Liver (tissue), 9 donors: Measurements from ENCODE around the gene TEX264. TPM values are rescaled to one million over a fixed set of nuclear protein-coding genes. Genes with fewer than 3 reads are reported as not detected.
"Not testable (repeated sequence)": the region's sequence is repeated elsewhere in the genome, so short reads cannot be mapped to it uniquely, and the experiment has no call there.

Experiments
- DNase-seq: peaks from one replicate; pipeline ENCODE4 v3.0.0-alpha.2; 2017; ENCODE audit warnings: low spot score
- H3K27ac ChIP-seq, 2 donors: one replicate each; pipeline ENCODE4 v1.7.0; 2013; ENCODE audit warnings: inconsistent platforms in 2 of 2, low read length in 2 of 2, control low read depth in 1 of 2, low read depth in 1 of 2, mild to moderate bottlenecking in 1 of 2
- H3K27me3 ChIP-seq, 4 donors: one replicate each; pipeline versions ENCODE4 v1.6.1 to v1.7.0; 2013; ENCODE audit warnings: low read length in 3 of 4, inconsistent platforms in 1 of 4, mild to moderate bottlenecking in 1 of 4, moderate library complexity in 1 of 4; ENCODE audit not compliant: control insufficient read depth in 4 of 4, insufficient read depth in 4 of 4
- H3K36me3 ChIP-seq, 4 donors: one replicate each; pipeline versions ENCODE4 v1.6.1 to v1.7.0; 2013; ENCODE audit warnings: low read length in 3 of 4, mild to moderate bottlenecking in 3 of 4, low read depth in 1 of 4, moderate library complexity in 1 of 4; ENCODE audit not compliant: control insufficient read depth in 4 of 4, insufficient read depth in 3 of 4
- H3K4me1 ChIP-seq, 4 donors: one replicate each; pipeline versions ENCODE4 v1.6.1 to v1.7.0; 2013; ENCODE audit warnings: low read length in 3 of 4, mild to moderate bottlenecking in 3 of 4, moderate library complexity in 1 of 4; ENCODE audit not compliant: control insufficient read depth in 4 of 4, insufficient read depth in 4 of 4
- H3K4me3 ChIP-seq, 3 donors: one replicate each; pipeline versions ENCODE4 v1.6.1 to v1.7.0; 2013; ENCODE audit warnings: low read length in 3 of 3, control low read depth in 1 of 3, low read depth in 1 of 3, mild to moderate bottlenecking in 1 of 3
- H3K9ac ChIP-seq, 2 donors: one replicate each; pipeline ENCODE4 v1.7.0; 2013; ENCODE audit warnings: low read length in 2 of 2, mild to moderate bottlenecking in 2 of 2, moderate library complexity in 2 of 2, control low read depth in 1 of 2, low read depth in 1 of 2
- H3K9me3 ChIP-seq, 4 donors: one replicate each; pipeline versions ENCODE4 v1.6.1 to v1.7.0; 2013; ENCODE audit warnings: low read length in 3 of 4; ENCODE audit not compliant: control insufficient read depth in 4 of 4
- EGR1 ChIP-seq, 2 donors: IDR thresholded peaks; 2 replicates each; pipeline ENCODE4 v1.6.1; 2016 to 2018; ENCODE audit warnings: antibody characterized with exemption in 2 of 2, low read depth in 2 of 2
- FOXA1 ChIP-seq: IDR thresholded peaks from 2 replicates; pipeline ENCODE4 v1.6.1; 2016; ENCODE audit warnings: antibody characterized with exemption
- FOXA2 ChIP-seq: IDR thresholded peaks from 2 replicates; pipeline ENCODE4 v1.6.1; 2016; ENCODE audit warnings: antibody characterized with exemption
- GABPA ChIP-seq, 2 donors: IDR thresholded peaks in 1 of 2; conservative IDR thresholded peaks in 1 of 2; 2 replicates each; pipeline ENCODE4 v1.6.1; 2016; ENCODE audit warnings: antibody characterized with exemption in 2 of 2, mild to moderate bottlenecking in 1 of 2, moderate library complexity in 1 of 2
- HNF4A ChIP-seq, 2 donors: conservative IDR thresholded peaks; 2 replicates each; pipeline ENCODE4 v1.6.1; 2016; ENCODE audit warnings: antibody characterized with exemption in 2 of 2, mild to moderate bottlenecking in 2 of 2
- JUND ChIP-seq, 2 donors: IDR thresholded peaks; 2 replicates each; pipeline ENCODE4 v1.6.1; 2016; ENCODE audit warnings: antibody characterized with exemption in 2 of 2
- MAX ChIP-seq: IDR thresholded peaks from 2 replicates; pipeline ENCODE4 v1.6.1; 2016; ENCODE audit warnings: antibody characterized with exemption
- NR2F2 ChIP-seq: IDR thresholded peaks from 2 replicates; pipeline ENCODE4 v1.6.1; 2016; ENCODE audit warnings: antibody characterized with exemption
- RAD21 ChIP-seq, 2 donors: IDR thresholded peaks; 2 replicates each; pipeline ENCODE4 v1.6.1; 2016; ENCODE audit warnings: antibody characterized with exemption in 2 of 2, mild to moderate bottlenecking in 2 of 2
- REST ChIP-seq: IDR thresholded peaks from 2 replicates; pipeline ENCODE4 v1.6.1; 2016; ENCODE audit warnings: antibody characterized with exemption, mild to moderate bottlenecking
- RXRA ChIP-seq, 2 donors: IDR thresholded peaks; 2 replicates each; pipeline ENCODE4 v1.6.1; 2017 to 2018; ENCODE audit warnings: antibody characterized with exemption in 2 of 2, mild to moderate bottlenecking in 1 of 2
- TAF1 ChIP-seq: conservative IDR thresholded peaks from 2 replicates; pipeline ENCODE4 v1.6.1; 2016; ENCODE audit warnings: antibody characterized with exemption, mild to moderate bottlenecking
- YY1 ChIP-seq: IDR thresholded peaks from 2 replicates; pipeline ENCODE4 v1.6.1; 2016; ENCODE audit warnings: antibody characterized with exemption, mild to moderate bottlenecking
- ZBTB33 ChIP-seq: IDR thresholded peaks from 2 replicates; pipeline ENCODE4 v1.6.1; 2016; ENCODE audit warnings: antibody characterized with exemption
- WGBS: extraction: QIAGEN DNeasy Blood & Tissue Kit; methylation state at CpG from one replicate; pipeline ENCODE4 v1.1.7; 2013; 5-methylcytosine and 5-hydroxymethylcytosine counted together
- polyA plus RNA-seq, 2 donors: library from polyadenylated mRNA; stranded (reverse) in 1 of 2; unstranded in 1 of 2; fragments of 200-250 nt in 1 of 2; fragments of >200 nt in 1 of 2; fragmentation: Nextera tagmentation in 1 of 2; extraction: Ambion mirVana in 1 of 2; gene quantifications; one replicate each; pipeline versions ENCODE4 v1.2.1 to v1.2.3, GENCODE V29; 2013 to 2015
- total RNA-seq, 2 donors: library from RNA; depleted of rRNA; stranded (reverse); fragments of >200 nt; gene quantifications; one replicate each; pipeline ENCODE4 v1.2.3, GENCODE V29; 2014
- TF ChIP-seq, protein P1 (sequence below): fragments of 150-350 bp; IDR thresholded peaks from 2 replicates; pipeline ENCODE4 v1.5.1; 2017; ENCODE audit warnings: improper control_type of control experiment, low read depth, low read length; ENCODE audit not compliant: missing input control
- donor health status: healthy.
- donor health status: healthy.
- donor health status: healthy.
- donor health status: healthy.
- donor health status: healthy.

TEX264 gene
- total and polyA plus RNA-seq, 4 donors = 21.2 to 48.4 (median 35.6) TPM

DNA sequence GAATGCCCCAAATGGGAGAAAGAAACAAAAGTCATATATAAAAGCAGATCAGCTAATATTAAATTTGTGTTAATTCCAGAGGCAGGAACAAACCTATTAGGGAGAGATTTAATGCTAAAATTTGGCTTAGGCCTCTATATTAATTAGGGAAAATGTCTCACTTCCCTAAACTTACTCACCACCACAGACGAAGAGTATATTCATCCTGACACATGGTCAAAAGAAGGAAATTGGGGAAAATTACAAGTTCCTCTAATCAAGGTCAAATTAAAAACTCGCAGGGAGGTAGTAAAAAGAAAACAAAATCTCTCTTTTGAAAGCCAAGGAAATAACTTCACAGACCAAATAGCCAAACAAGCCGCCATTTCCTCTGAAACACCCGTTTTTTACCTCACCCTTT is 68.1 kb downstream of the TEX264 start:
- 63% methylated on average over 4 of the region's 4 CpGs for WGBS
- TF ChIP-seq FOXA2 (no peak), RXRA (IDR thresholded peaks at IDR 0.05) (no peak), MAX (no peak), HNF4A (conservative IDR thresholded peaks at IDR 0.05) (no peak), TAF1 (no peak), JUND (IDR thresholded peaks at IDR 0.05) (no peak), RAD21 (IDR thresholded peaks at IDR 0.05) (no peak), YY1 (no peak), EGR1 (IDR thresholded peaks at IDR 0.05; ENCODE audit: low read depth in 2 of 2) (no peak), NR2F2 (no peak), FOXA1 (no peak), GABPA (IDR thresholded peaks at IDR 0.05 in 1 of 2, conservative IDR thresholded peaks at IDR 0.05 in 1 of 2) (no peak), ZBTB33 (no peak), REST (no peak)
- TF ChIP-seq, protein P1, sequence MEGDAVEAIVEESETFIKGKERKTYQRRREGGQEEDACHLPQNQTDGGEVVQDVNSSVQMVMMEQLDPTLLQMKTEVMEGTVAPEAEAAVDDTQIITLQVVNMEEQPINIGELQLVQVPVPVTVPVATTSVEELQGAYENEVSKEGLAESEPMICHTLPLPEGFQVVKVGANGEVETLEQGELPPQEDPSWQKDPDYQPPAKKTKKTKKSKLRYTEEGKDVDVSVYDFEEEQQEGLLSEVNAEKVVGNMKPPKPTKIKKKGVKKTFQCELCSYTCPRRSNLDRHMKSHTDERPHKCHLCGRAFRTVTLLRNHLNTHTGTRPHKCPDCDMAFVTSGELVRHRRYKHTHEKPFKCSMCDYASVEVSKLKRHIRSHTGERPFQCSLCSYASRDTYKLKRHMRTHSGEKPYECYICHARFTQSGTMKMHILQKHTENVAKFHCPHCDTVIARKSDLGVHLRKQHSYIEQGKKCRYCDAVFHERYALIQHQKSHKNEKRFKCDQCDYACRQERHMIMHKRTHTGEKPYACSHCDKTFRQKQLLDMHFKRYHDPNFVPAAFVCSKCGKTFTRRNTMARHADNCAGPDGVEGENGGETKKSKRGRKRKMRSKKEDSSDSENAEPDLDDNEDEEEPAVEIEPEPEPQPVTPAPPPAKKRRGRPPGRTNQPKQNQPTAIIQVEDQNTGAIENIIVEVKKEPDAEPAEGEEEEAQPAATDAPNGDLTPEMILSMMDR = no peak

GRCh38 chr3:51742320-51742719 is 71.3 kb downstream of the TEX264 start:
- H3K9ac ChIP-seq, H3K9me3 ChIP-seq, H3K4me3 ChIP-seq, H3K4me1 ChIP-seq, H3K27ac ChIP-seq, DNase-seq, H3K36me3 ChIP-seq, H3K27me3 ChIP-seq: not testable (repeated sequence)
- 77% methylated on average over 3 of the region's 3 CpGs for whole genome bisulfite sequencing

More for the DNA sequence above, 68.1 kb downstream of the TEX264 start:
- no peak overlapping the region for H3K27ac ChIP-seq
- H3K9ac ChIP-seq = no peak overlapping the region
- H3K27me3 ChIP-seq = peaks cover 0 to 2% (median 0%) of the 10 kb centered on the region in 4 donors
- DNase-seq = no peak
- H3K4me1 ChIP-seq = no peaks in the 10 kb centered on the region
- H3K36me3 ChIP-seq = no peaks in the 10 kb centered on the region
- H3K4me3 ChIP-seq = no peak overlapping the region
- H3K9me3 ChIP-seq = no peaks in the 10 kb centered on the region

DNA sequence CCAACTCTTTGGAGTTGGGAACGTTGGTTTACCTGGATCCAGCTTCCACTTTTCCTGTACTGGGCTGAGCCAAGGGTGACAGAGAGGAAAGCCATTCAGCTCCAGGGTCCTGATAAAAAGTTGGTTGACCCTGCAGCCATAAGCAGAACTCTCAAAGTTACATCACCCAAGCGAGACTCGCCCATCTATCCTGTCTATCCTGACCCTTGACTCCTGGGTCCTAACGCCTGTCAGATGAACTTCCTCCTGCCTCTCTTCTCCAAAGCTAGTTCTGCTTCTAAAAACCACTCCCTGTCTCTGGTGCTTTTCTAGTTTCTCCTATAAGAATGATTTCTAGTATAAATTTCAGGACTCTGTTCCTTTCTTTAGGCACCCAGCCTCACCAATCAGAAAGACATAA is 71.9 kb downstream of the TEX264 start:
- whole genome bisulfite sequencing = 45% methylated on average over 4 of the region's 4 CpGs
- DNase-seq = not testable (repeated sequence)

More for the DNA sequence above, 71.9 kb downstream of the TEX264 start:
- not testable (repeated sequence) for H3K4me3 ChIP-seq, H3K27ac ChIP-seq, H3K27me3 ChIP-seq, H3K9ac ChIP-seq, H3K9me3 ChIP-seq, H3K4me1 ChIP-seq, H3K36me3 ChIP-seq
